ENCODE measurements around the gene LMAN2.
"Not testable (repeated sequence)": the region's sequence is repeated elsewhere in the genome, so short reads cannot be mapped to it uniquely, and the experiment has no call there.

LMAN2 gene

DNA sequence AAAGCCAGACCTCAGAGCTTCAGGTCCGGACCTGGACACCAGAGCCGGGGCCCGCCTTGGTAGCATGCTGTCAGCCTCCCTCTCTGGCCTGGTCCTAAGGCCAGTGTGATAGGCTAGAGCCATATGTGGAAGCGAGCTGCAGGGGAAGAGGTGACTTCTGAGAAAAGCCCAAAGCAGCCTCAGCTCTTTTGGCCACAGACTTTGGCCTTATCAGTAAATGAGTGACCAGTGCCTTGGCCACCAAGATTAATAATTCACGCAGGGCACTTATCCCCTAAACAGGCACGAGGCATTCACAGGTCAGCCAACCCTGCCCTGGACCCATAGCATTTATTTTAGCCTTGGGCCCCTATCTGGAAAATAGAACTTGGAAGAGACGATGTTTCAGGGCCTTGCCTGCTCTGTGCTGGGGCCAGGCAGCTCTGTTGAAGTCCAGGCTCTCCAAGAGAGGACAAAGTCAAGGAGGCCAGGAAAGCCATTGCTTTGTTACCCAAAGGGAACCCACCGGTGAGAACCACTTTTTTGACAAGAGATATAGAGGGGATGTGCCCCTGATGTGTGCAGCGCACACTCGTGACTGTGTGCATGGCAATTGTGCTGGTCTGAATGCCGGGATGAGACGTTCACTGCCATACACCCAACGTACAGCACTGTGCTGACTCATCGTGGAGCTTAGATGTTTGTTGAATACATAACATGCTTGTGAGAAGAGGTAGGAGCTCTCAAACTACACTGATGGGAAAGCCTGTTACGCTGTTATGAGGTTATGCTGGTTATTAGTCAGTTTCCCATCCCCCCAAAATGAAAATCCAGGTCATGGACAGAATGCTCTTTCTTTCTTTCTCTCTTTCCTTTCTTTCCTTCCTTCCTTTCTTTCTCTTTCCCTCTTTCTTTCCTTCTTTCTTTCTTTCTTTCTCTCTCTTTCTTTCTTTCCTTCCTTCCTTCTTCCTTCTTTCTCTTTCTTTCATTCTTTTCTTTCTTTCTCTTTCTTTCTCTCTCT, 27.7 kb upstream of the LMAN2 start:
- H3K4me3 ChIP-seq (ENCODE audit: low read length, poor library complexity, severe bottlenecking) = no peak overlapping the region
- no peaks in the 10 kb centered on the region for H4K20me1 ChIP-seq (ENCODE audit: insufficient read depth, low read length, poor library complexity, severe bottlenecking)
- H3F3A ChIP-seq (ENCODE audit: low read depth) = no peaks in the 10 kb centered on the region
- no peaks in the 10 kb centered on the region for H3K9me3 ChIP-seq (ENCODE audit: insufficient read depth, low read depth, low read length)
- H3K79me2 ChIP-seq (ENCODE audit: insufficient read depth, low read length) = no peaks in the 10 kb centered on the region
- H2AFZ ChIP-seq (ENCODE audit: low read length) = no peak overlapping the region; the same call in 1 of the 2 replicates
- no peaks in the 10 kb centered on the region for H3K27me3 ChIP-seq (ENCODE audit: insufficient read depth, low read length, poor library complexity, severe bottlenecking)
- H3K36me3 ChIP-seq (ENCODE audit: insufficient read depth, low read length) = no peaks in the 10 kb centered on the region
- no peaks in the 10 kb centered on the region for H3K9me2 ChIP-seq (replicated peaks; ENCODE audit: low read depth, low read length)
- H3K4me2 ChIP-seq (ENCODE audit: low read depth, low read length, poor library complexity, severe bottlenecking) = no peak overlapping the region
- H3K9ac ChIP-seq (ENCODE audit: low read depth, low read length, poor library complexity, severe bottlenecking) = no peak overlapping the region
- no peak for TF ChIP-seq EZH2phosphoT487 (IDR thresholded peaks at IDR 0.05; ENCODE audit: borderline replicate concordance)
- TF ChIP-seq, protein P1, sequence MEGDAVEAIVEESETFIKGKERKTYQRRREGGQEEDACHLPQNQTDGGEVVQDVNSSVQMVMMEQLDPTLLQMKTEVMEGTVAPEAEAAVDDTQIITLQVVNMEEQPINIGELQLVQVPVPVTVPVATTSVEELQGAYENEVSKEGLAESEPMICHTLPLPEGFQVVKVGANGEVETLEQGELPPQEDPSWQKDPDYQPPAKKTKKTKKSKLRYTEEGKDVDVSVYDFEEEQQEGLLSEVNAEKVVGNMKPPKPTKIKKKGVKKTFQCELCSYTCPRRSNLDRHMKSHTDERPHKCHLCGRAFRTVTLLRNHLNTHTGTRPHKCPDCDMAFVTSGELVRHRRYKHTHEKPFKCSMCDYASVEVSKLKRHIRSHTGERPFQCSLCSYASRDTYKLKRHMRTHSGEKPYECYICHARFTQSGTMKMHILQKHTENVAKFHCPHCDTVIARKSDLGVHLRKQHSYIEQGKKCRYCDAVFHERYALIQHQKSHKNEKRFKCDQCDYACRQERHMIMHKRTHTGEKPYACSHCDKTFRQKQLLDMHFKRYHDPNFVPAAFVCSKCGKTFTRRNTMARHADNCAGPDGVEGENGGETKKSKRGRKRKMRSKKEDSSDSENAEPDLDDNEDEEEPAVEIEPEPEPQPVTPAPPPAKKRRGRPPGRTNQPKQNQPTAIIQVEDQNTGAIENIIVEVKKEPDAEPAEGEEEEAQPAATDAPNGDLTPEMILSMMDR (conservative IDR thresholded peaks at IDR 0.05; ENCODE audit: low read length) = no peak
- no peaks in the 10 kb centered on the region for H3K4me1 ChIP-seq (ENCODE audit: insufficient read depth, low read length, poor library complexity, severe bottlenecking)

DNA sequence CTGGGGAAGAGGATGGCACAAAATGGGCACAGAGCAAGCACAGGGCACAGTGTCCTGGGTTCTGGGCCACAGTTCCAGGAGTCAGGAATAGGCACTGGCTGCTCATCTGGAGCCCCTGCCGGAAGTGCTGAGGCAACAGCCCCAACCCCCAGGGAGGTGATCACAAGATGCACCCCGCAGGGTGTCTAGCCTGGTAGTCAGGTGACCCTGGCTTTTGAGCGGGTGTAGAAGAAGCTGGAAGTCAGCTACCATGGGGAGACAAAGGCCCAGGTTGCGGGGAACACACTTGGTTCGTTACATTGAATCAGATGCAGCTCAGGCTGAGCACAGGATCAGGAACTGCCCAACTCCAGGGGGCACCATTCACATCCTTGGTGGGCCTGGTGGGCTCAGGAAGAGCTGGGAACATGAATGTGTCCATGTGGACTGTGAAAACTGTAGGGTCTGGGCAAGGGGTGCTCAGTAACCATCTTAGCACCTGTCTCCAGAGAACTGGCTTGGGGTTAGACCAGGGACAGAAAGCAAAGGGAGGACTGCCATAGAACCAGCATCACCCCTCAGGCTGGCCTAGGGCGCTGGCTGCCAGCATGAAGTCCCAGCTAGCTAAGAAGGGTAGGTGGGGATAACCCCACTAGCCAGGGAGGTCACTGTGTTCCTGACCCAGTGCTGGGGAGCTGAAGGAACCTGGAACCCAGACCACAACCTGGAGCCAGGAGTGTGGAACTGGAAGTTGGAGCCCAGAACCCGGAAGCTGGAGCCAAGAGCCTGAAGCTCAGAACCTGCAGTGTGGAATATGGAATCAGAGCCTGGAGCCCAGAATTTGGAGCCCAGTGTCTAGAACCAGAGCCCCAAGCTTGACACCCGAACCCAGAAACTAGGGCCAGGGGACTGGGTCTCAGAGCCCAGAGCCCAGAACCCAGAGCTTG, 26.6 kb upstream of the LMAN2 start:
- Histone ChIP-seq H2AFZ (ENCODE audit: low read length) (no peak overlapping the region), H3K27me3 (ENCODE audit: insufficient read depth, low read length, poor library complexity, severe bottlenecking) (no peaks in the 10 kb centered on the region), H3F3A (ENCODE audit: low read depth) (no peaks in the 10 kb centered on the region), H3K9me2 (replicated peaks; ENCODE audit: low read depth, low read length) (no peaks in the 10 kb centered on the region), H4K20me1 (ENCODE audit: insufficient read depth, low read length, poor library complexity, severe bottlenecking) (no peaks in the 10 kb centered on the region), H3K9me3 (ENCODE audit: insufficient read depth, low read depth, low read length) (no peaks in the 10 kb centered on the region), H3K79me2 (ENCODE audit: insufficient read depth, low read length) (no peaks in the 10 kb centered on the region), H3K4me3 (ENCODE audit: low read length, poor library complexity, severe bottlenecking) (no peak overlapping the region), H3K9ac (ENCODE audit: low read depth, low read length, poor library complexity, severe bottlenecking) (no peak overlapping the region), H3K36me3 (ENCODE audit: insufficient read depth, low read length) (no peaks in the 10 kb centered on the region), H3K4me2 (ENCODE audit: low read depth, low read length, poor library complexity, severe bottlenecking) (no peak overlapping the region), H3K4me1 (ENCODE audit: insufficient read depth, low read length, poor library complexity, severe bottlenecking) (peaks cover under 1% of the 10 kb centered on the region)
- no peak for TF ChIP-seq EZH2phosphoT487 (IDR thresholded peaks at IDR 0.05; ENCODE audit: borderline replicate concordance)
- TF ChIP-seq, protein P1 (conservative IDR thresholded peaks at IDR 0.05; ENCODE audit: low read length) = no peak

DNA sequence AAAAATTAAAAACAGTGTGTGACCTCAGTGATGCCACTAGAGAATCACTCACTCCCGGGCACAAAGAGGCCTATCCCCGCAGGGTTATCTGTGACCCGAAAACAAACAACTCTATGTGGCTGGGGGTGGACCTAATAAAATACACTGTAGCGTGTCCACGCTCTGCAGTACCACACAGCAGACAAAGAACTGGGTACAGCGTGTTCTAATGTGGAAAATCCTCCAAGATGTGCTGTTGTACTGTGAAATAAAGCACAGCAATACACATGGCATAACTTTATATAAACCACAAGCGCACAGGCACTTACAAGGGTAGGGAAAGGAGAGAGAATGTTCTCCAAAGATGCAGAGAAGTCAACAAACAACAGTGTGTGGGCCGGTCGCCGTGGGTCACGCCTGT, 24.6 kb upstream of the LMAN2 start:
- Histone ChIP-seq H3F3A (ENCODE audit: low read depth) (no peaks in the 10 kb centered on the region), H3K36me3 (ENCODE audit: insufficient read depth, low read length) (no peaks in the 10 kb centered on the region)
- TF ChIP-seq, protein P1 (conservative IDR thresholded peaks at IDR 0.05; ENCODE audit: low read length) = no peak
- TF ChIP-seq EZH2phosphoT487 (IDR thresholded peaks at IDR 0.05; ENCODE audit: borderline replicate concordance) = no peak

DNA sequence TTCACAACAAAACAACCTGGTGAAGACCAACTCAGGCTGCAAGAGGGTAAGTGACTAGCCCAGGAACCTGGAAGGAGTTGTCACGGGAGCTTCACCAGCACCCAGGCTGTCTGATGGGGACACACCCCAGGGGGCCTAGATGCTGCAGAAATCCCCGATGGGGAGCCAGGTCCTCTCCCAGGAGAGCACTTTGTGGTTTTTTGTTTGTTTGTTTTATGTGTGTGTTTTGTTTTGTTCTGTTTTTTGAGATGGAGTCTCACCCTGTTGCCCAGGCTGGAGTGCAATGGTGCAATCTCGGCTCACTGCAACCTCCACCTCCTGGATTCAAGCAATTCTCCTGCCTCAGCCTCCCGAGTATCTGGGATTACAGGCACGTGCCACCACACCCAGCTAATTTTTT, 24.0 kb upstream of the LMAN2 start:
- not testable (repeated sequence) for H3K9me2 ChIP-seq (replicated peaks; ENCODE audit: low read depth, low read length); H3K4me3 ChIP-seq (ENCODE audit: low read length, poor library complexity, severe bottlenecking); H3K27me3 ChIP-seq (ENCODE audit: insufficient read depth, low read length, poor library complexity, severe bottlenecking); H3K9ac ChIP-seq (ENCODE audit: low read depth, low read length, poor library complexity, severe bottlenecking); H3K9me3 ChIP-seq (ENCODE audit: insufficient read depth, low read depth, low read length); H3K4me2 ChIP-seq (ENCODE audit: low read depth, low read length, poor library complexity, severe bottlenecking); H3F3A ChIP-seq (ENCODE audit: low read depth); H3K36me3 ChIP-seq (ENCODE audit: insufficient read depth, low read length); H4K20me1 ChIP-seq (ENCODE audit: insufficient read depth, low read length, poor library complexity, severe bottlenecking); H2AFZ ChIP-seq (ENCODE audit: low read length); H3K79me2 ChIP-seq (ENCODE audit: insufficient read depth, low read length)
- peaks cover 18% of the 10 kb centered on the region for H3K4me1 ChIP-seq (ENCODE audit: insufficient read depth, low read length, poor library complexity, severe bottlenecking)

More for the DNA sequence above, 24.6 kb upstream of the LMAN2 start:
- Histone ChIP-seq H3K9ac (ENCODE audit: low read depth, low read length, poor library complexity, severe bottlenecking) (no peak overlapping the region), H3K4me2 (ENCODE audit: low read depth, low read length, poor library complexity, severe bottlenecking) (no peak overlapping the region), H4K20me1 (ENCODE audit: insufficient read depth, low read length, poor library complexity, severe bottlenecking) (no peaks in the 10 kb centered on the region), H3K79me2 (ENCODE audit: insufficient read depth, low read length) (no peaks in the 10 kb centered on the region), H3K4me3 (ENCODE audit: low read length, poor library complexity, severe bottlenecking) (no peak overlapping the region), H3K4me1 (ENCODE audit: insufficient read depth, low read length, poor library complexity, severe bottlenecking) (peaks cover 18% of the 10 kb centered on the region), H3K9me2 (replicated peaks; ENCODE audit: low read depth, low read length) (no peaks in the 10 kb centered on the region), H3K9me3 (ENCODE audit: insufficient read depth, low read depth, low read length) (no peaks in the 10 kb centered on the region), H3K27me3 (ENCODE audit: insufficient read depth, low read length, poor library complexity, severe bottlenecking) (no peaks in the 10 kb centered on the region), H2AFZ (ENCODE audit: low read length) (no peak overlapping the region)
